NCI-H1694 (cell line): Measurements from ENCODE around the gene FIBCD1.
"Not testable (repeated sequence)": the region's sequence is repeated elsewhere in the genome, so short reads cannot be mapped to it uniquely, and the experiment has no call there.

ENCODE experiments used
- DNase-seq: peaks from one replicate; lab custom pipeline; 2025; lab: John Stamatoyannopoulos, UW

FIBCD1 gene

GRCh38 chr9:130921989-130922892, 16.8 kb downstream of the FIBCD1 start:
- DNase-seq: no peak

GRCh38 chr9:130921300-130921988, 17.6 kb downstream of the FIBCD1 start:
- no peak for DNase-seq

DNA sequence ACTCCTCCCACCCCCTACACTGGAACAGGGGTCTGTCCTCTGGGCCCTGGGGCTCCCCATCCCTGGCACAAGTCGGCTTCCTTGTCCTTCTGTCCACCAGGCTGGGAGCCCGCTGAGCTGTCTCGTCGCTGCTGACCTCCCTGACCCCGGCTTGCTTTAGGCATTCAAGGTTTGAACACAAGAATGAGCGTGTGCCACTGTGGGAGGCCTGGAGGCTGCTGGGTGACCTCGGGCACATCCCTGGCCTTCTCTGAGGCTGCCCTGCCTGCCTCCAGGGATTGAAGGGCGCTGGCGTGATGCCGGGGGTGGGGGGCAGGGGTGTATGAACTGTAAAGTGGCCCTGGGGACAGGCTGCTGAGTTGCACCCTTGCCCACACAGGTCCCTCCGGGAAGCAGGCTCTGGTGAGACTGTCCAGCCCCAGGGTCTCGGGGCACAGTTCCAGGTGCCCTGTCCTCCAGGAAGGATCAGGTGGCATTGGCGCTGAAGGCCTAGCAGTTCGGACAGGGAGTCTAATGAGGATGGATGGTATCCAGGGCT, 18.2 kb downstream of the FIBCD1 start:
- DNase-seq: no peak

DNA sequence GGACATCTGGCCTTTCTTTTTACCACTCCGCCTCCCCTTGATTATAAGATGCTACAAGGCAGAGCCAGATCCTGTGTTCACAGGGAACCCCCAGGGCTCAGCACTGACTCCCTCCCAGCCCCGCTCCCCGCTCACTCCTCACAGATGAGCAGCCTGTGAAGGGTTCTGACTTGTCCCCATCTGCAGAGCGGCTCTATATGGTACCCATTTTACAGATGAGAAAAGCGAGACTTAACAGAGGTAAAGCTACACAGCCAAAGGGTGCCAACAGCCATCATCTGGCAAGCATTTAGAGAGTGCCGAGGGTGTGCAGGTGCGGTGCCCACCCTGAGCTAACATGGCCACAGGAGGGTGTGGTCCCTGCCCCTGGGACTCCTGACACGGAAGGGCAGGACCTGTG, 18.8 kb downstream of the FIBCD1 start:
- no peak for DNase-seq

DNA sequence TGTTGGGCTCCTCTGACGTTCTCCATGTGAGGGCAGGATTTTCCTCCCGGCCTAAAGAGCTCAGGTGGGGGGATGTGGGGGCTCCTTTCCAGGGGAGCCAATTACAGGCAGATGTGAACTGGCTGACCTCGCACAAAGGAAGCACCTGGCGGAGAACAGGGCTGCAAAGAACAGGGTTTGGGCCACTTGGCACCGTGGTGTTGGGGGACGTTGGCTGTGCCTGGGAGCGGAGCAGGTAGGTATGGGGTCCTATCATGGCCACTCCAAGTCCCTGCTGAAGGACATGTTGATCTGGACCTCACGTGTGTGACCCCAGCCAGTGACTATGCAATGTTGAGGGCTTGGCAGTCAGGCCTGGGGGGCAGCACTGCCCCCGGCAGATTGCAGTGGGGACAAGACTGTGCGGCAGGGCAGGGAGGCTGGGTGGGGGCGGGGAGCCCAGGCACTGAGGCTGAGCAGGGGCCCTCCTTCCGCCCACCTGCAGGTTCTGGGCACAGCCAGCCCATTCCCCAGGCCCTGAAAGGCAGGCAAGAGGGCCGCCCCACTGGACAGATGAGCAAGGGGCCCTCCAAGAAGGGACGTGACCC, 19.4 kb downstream of the FIBCD1 start:
- no peak for DNase-seq

- DNase-seq: peak; percentile 33
Measured at GRCh38 chr9:130918826-130919558, 20.1 kb downstream of the FIBCD1 start.

- DNase-seq: no peak
Measured at GRCh38 chr9:130918101-130918825, 20.8 kb downstream of the FIBCD1 start.

GRCh38 chr9:130917168-130917960, 21.7 kb downstream of the FIBCD1 start:
- DNase-seq: no peak

- no peak for DNase-seq
Measured at GRCh38 chr9:130915096-130915447, 24.0 kb downstream of the FIBCD1 start.

- DNase-seq: no peak
Measured at GRCh38 chr9:130914417-130915095, 24.5 kb downstream of the FIBCD1 start.

- no peak for DNase-seq
Measured at GRCh38 chr9:130913599-130914416, 25.2 kb downstream of the FIBCD1 start.

DNA sequence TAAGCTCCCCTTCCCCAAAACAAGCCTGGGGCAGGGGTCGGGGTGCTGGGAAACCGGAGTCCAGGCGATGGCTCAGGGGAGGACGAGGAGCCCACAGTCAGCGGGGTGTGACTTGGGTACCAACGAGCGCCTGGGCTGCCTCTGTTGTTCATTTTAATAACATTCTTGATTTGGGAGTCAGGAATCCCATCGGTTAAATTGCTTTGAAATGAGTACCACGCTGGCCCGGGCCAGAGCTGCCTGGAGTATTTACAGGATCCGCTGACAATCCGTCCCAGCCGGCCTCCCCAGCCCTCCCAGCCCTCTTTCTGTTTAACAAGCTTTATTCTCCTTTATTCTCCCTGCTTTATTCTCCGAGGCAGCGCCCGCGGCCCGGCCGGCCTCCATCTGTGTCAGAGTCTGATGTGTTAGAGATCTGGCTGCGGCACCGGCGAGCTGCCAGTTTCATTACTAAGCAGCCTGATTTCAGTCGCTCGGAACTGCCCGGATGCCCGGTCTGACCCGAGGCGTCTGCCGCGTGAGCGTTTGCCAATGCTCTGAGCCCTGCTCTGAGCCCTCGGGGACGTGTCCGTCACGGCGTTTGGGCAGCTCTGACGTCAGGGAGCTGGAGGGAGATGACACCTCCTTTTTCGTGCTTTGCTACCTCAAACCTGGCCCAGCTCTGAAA, 26.0 kb downstream of the FIBCD1 start:
- DNase-seq: no peak

DNA sequence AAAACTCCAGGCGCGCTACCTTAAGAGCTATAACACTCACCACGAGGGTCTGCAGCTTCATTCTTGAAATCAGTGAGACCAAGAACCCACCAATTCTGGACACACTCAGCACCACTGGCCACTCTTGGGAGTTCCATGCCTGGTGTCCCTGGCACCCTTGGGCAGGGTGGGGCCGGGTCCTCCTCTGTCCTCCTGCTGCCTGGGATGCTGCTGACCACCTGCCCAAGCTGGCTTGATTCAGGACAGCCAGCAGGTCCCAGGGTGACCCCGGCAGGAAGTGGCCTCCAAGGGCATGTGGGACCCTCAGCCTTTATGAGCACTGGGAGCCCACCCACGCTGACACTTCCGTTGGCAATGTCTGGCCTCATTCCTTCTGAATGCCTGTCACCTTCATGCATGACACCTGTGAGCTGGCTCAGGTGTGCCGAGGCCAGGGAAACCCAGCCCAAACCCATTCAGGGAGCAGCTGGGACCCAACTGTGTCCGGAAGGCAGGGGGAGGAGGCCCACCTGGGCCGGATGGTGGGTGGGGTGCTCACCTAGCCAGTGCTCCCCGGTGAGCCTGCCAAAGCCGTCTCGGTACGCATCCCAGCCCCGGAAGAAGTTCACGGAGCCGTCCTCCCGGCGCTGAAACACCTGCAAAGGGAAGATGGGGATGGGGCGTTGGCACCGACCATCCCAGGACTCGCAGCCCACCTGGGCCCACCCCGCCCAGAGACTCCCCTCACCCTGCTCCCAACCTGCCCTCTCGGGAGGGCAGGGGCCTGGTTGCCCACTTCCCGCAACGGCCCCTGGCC, 27.6 kb downstream of the FIBCD1 start:
- no peak for DNase-seq

DNA sequence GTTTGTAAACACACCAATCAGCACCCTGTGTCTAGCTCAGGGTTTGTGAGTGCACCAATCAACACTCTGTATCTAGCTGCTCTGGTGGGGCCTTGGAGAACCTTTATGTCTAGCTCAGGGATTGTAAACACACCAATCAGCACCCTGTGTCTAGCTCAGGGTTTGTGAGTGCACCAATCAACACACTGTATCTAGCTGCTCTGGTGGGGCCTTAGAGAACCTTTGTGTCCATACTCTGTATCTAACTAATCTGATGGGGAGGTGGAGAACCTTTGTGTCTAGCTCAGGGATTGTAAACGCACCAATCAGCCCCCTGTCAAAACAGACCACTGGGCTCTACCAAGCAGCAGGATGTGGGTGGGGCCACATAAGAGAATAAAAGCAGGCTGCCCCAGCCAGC, 28.4 kb downstream of the FIBCD1 start:
- DNase-seq: not testable (repeated sequence)

DNA sequence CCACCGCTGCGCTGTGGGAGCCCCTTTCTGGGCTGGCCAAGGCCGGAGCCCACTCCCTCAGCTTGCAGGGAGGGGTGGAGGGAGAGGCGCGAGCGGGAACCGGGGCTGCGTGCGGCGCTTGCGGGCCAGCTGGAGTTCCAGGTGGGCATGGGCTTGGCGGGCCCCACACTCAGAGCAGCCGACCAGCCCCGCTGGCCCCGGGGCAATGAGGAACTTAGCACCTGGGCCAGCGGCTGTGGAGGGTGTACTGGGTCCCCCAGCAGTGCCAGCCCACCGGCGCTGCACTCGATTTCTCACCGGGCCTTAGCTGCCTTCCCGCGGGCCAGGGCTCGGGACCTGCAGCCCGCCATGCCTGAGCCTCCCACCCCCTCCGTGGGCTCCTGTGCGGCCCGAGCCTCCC, 29.0 kb downstream of the FIBCD1 start:
- not testable (repeated sequence) for DNase-seq

DNA sequence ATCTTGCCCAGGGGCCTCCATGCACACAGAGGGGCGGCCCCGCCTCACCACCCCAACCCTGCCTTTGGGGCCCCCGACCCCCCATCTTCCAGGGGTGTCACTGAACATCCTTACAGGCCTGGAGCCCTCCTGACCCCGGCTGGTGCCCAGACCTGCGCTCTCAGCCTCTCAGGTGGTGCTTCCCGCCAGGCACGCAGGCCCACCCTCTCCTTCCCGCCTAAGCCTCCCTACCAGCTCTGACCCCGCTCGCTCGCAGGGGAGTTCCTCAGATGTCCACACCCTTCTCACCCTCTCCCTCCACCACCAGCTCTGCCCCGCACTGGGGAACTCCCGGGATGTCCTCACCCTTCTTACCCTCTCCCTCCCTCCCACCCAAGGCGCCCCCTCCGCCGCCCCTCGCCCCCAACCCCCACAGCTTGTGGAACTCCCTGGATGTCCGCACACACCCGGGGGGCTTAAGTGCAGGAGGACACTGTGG, 30.1 kb downstream of the FIBCD1 start:
- DNase-seq: no peak

- no peak for DNase-seq
Measured at GRCh38 chr9:130908146-130908877, 30.7 kb downstream of the FIBCD1 start.
